Transverse colon (tissue), 3 donors: ENCODE data around the gene SMG6.

ENCODE experiments used
- CTCF ChIP-seq, 5 experiments: fragments of 200-600 bp in 3 of 5; fragments of 450-650 bp in 2 of 5; sonication (generic) in 3 of 5; IDR thresholded peaks; 1 replicate in 2 of 5; 2 replicates in 3 of 5; pipeline ENCODE4 v1.5.1; 2016 to 2017; ENCODE audit warnings: antibody characterized with exemption in 5 of 5, inconsistent platforms in 3 of 5, mild to moderate bottlenecking in 2 of 5, moderate library complexity in 1 of 5
- POLR2A ChIP-seq: fragments of 450-650 bp; IDR thresholded peaks from one replicate; pipeline ENCODE4 v1.6.1; 2016; ENCODE audit warnings: antibody characterized with exemption, mild to moderate bottlenecking, moderate library complexity

- TF ChIP-seq POLR2A (no peak), CTCF (IDR thresholded peaks at IDR 0.05) (no peak)
Measured at GRCh38 chr17:2192367-2193057, 111.1 kb downstream of the SMG6 start.
